Measurements from ENCODE around the gene EIF4ENIF1. TPM values are rescaled to one million over a fixed set of nuclear protein-coding genes. Genes with fewer than 3 reads are reported as not detected.

The EIF4ENIF1 gene
- total RNA-seq, 6 experiments from 2014 or later = 4.2 to 11.9 (median 8.3) TPM

DNA sequence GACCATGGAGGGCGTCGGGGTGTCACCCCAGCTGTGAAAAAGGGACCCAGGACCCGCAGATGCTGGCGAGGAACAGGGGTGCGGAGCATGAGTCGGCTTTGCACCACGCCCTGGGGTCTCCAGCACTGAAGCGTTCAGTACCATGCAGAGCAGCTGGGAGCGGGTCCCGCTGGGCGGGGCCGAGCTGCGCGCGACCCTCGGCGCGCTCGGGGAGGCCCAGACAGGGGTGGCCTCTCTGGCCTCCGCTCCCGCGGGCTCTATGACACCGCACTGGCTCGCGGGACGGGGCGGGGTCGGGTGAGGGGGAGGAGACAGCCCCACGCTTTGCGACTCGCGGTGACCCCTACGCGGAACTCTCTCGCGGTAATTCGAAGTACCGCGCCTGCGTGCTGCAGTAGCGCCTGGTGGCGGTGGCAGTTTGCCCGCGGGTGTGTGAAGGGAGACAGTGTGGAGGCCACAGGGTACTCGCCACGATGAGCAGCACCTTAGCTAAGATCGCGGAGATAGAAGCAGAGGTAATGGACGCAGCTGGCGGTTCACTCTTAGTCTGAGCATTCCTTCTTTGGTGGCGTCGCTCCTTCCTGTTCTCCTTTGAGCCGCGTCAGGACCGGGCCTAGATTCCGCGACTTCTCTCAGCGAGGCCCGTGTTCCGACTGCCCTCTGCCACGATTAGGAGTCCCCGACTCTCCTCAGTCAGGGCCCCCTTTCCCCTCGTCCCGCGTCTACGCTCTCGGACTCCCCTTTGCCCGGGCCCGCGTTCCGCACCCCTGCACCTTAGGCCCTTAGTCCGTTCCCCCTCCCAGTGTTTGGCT lies 90.2 kb downstream of the EIF4ENIF1 start, which contains the start of gene DRG1:
Gene DRG1, plus strand, starts transcription at position 394 of the 812 bp plus-strand sequence. Its CDS starts 80 bp downstream, at position 474.
- H3K9me3 ChIP-seq = no peaks in the 10 kb centered on the region
- TF ChIP-seq, protein P1, sequence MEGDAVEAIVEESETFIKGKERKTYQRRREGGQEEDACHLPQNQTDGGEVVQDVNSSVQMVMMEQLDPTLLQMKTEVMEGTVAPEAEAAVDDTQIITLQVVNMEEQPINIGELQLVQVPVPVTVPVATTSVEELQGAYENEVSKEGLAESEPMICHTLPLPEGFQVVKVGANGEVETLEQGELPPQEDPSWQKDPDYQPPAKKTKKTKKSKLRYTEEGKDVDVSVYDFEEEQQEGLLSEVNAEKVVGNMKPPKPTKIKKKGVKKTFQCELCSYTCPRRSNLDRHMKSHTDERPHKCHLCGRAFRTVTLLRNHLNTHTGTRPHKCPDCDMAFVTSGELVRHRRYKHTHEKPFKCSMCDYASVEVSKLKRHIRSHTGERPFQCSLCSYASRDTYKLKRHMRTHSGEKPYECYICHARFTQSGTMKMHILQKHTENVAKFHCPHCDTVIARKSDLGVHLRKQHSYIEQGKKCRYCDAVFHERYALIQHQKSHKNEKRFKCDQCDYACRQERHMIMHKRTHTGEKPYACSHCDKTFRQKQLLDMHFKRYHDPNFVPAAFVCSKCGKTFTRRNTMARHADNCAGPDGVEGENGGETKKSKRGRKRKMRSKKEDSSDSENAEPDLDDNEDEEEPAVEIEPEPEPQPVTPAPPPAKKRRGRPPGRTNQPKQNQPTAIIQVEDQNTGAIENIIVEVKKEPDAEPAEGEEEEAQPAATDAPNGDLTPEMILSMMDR (IDR thresholded peaks at IDR 0.05) = peak in 2 of 4 donors; percentile 5 to 21
- TF ChIP-seq POLR2A (IDR thresholded peaks at IDR 0.05) = peak; percentile 94
- peaks cover 0 to 26% (median 13%) of the 10 kb centered on the region in 4 donors for H3K36me3 ChIP-seq
- ATAC-seq (peak; percentile 97 to 99 (median 98)), DNase-seq (peak; percentile 98)
- H3K27ac ChIP-seq = peak within 1 kb of the TSS; percentile 82 to 86 (median 86)
- WGBS (ENCODE audit: insufficient coverage, low coverage, low lambda C conversion rate, missing lambda C conversion rate) = 0% methylated on average over 35 of the region's 72 CpGs
- peaks cover 0 to 25% (median 9%) of the 10 kb centered on the region in 4 donors for H3K4me1 ChIP-seq
- H3K27me3 ChIP-seq = no peaks in the 10 kb centered on the region
- intact Hi-C loops (cut with DNase I) = loop anchor here in 1 of 2 donors (10.0 kb wide), 1 partner anchor 55 kb away; the partner anchor contains the start of gene PATZ1
- H3K4me3 ChIP-seq = peak within 1 kb of the TSS; percentile 95 to 97 (median 97)

DNA sequence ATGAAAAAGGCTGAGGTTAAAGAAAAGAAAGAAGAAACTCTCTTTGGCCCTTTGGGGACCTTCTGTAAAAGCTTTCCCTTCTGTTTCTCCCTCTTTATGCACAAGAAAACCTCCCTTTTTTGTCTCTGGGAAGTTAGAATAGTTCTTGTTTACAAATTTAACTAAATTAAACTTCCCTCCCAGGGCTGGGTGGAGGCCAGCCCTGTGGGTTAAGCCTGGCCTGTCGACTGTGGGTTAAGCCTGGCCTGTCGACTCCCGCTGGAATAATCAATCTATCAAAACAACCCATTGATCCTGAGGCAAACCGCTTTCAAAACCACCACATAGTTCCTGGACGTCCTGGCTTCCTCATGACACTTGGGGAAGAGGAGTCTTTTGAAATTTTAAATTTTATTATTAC lies 91.4 kb downstream of the EIF4ENIF1 start:
- Histone ChIP-seq H3K9me3 (no peaks in the 10 kb centered on the region), H3K27ac (peak overlapping the region in 2 of 3 donors; percentile 86), H3K27me3 (no peaks in the 10 kb centered on the region), H3K4me1 (peaks cover 0 to 25% (median 9%) of the 10 kb centered on the region in 4 donors), H3K36me3 (peaks cover 0 to 15% (median 7%) of the 10 kb centered on the region in 4 donors), H3K4me3 (no peak overlapping the region)
- ATAC-seq = peak in 1 of 4 donors; percentile 8
- no peak for TF ChIP-seq POLR2A (IDR thresholded peaks at IDR 0.05)
- TF ChIP-seq, protein P1 (IDR thresholded peaks at IDR 0.05) = no peak
- no peak for DNase-seq
- intact Hi-C loops (cut with DNase I) = no loop called here
- WGBS (ENCODE audit: insufficient coverage, low coverage, low lambda C conversion rate, missing lambda C conversion rate) = 18% methylated on average over 5 of the region's 5 CpGs

DNA sequence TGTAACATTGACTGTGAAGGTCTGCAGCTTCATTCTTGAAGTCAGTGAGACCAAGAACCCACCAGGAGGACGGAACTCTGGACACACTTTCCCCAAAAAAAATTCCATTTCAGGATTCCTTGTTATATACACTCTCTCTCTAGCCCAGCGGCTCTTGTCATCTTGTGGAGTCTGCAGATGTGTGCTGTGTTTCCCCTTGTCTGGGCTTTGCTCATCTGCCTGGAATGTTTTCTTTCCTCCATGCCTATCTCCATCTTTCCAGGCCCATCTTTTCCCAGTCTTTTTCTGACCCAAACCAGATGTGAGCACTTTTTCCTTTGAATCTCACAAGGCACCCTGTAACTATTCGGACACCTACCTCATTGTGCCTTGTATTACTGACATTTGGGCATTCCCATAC lies 95.3 kb downstream of the EIF4ENIF1 start:
- peaks cover 0 to 17% (median 5%) of the 10 kb centered on the region in 4 donors for H3K4me1 ChIP-seq
- TF ChIP-seq, protein P1 (IDR thresholded peaks at IDR 0.05) = no peak
- TF ChIP-seq POLR2A (IDR thresholded peaks at IDR 0.05) = no peak
- no peak overlapping the region for H3K27ac ChIP-seq
- no peak overlapping the region for H3K4me3 ChIP-seq
- 93% methylated on average over 3 of the region's 3 CpGs for WGBS (ENCODE audit: insufficient coverage, low coverage, low lambda C conversion rate, missing lambda C conversion rate)
- DNase-seq (no peak), ATAC-seq (no peak)
- no peaks in the 10 kb centered on the region for H3K9me3 ChIP-seq
- H3K27me3 ChIP-seq = no peaks in the 10 kb centered on the region
- no peaks in the 10 kb centered on the region for H3K36me3 ChIP-seq
- intact Hi-C loops (cut with DNase I) = no loop called here

DNA sequence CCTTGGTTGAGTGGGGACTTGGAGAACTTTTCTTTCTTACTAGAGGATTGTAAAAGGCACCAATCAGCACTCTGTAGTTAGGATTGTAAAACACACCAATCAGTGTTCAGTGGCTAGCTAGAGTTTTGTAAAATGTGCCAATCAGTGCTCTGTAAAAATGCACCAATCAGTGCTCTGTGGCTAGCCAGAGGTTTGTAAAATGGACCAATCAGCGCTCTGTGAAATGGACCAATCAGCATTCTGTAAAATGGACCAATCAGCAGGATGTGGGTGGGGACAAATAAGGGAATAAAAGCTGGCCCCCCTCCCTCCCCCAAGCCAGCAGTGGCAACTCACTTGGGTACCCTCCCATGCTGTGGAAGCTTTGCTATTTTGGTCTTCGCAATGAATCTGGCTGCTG lies 95.7 kb downstream of the EIF4ENIF1 start:
- no peak for TF ChIP-seq POLR2A (IDR thresholded peaks at IDR 0.05)
- TF ChIP-seq, protein P1 (IDR thresholded peaks at IDR 0.05) = no peak
- peaks cover 0 to 17% (median 5%) of the 10 kb centered on the region in 4 donors for H3K4me1 ChIP-seq
- no peak overlapping the region for H3K4me3 ChIP-seq
- no peaks in the 10 kb centered on the region for H3K27me3 ChIP-seq
- intact Hi-C loops (cut with DNase I) = no loop called here
- no peak overlapping the region for H3K27ac ChIP-seq
- no peaks in the 10 kb centered on the region for H3K36me3 ChIP-seq
- no peak for DNase-seq
- ATAC-seq = no peak
- no peaks in the 10 kb centered on the region for H3K9me3 ChIP-seq
- WGBS (ENCODE audit: insufficient coverage, low coverage, low lambda C conversion rate, missing lambda C conversion rate) = no CpG with 5 or more reads among the region's 2 CpGs

Small RNAs within 50 kb of the gene (small RNA-seq; reads per million reads assigned to genes)
- gene AL096701.2 (0 reads per million in 2 experiments), gene RNU6-28P (0 to 0.19 reads per million in 2 experiments)

Other genes starting within 250 kb of the EIF4ENIF1 start
- gene PIK3IP1, start 197.4 kb downstream of the EIF4ENIF1 start, total RNA-seq = 1 to 10 TPM; 1.3 to 6.6 (median 5.6) TPM
- 10 to 100 TPM in 4 of 6 experiments, 1 to 10 TPM in 2; 7.4 to 18.8 (median 11.5) TPM for gene PATZ1, start 143.5 kb downstream of the EIF4ENIF1 start, total RNA-seq
- 10 to 100 TPM; 24.2 to 34.7 (median 26.5) TPM for gene DRG1, start 90.2 kb downstream of the EIF4ENIF1 start, total RNA-seq
- gene SFI1, start 6.7 kb upstream of the EIF4ENIF1 start, total RNA-seq = 10 to 100 TPM in 2 of 6 experiments, 1 to 10 TPM in 4; 7.0 to 14.0 (median 8.7) TPM
- 10 to 100 TPM; 15.5 to 22.9 (median 18.1) TPM for gene PISD, start 172.4 kb upstream of the EIF4ENIF1 start, total RNA-seq

Data from right lobe of liver (tissue), 6 donors.